Measurements from ENCODE around the gene FER.

- TF ChIP-seq, protein P1, sequence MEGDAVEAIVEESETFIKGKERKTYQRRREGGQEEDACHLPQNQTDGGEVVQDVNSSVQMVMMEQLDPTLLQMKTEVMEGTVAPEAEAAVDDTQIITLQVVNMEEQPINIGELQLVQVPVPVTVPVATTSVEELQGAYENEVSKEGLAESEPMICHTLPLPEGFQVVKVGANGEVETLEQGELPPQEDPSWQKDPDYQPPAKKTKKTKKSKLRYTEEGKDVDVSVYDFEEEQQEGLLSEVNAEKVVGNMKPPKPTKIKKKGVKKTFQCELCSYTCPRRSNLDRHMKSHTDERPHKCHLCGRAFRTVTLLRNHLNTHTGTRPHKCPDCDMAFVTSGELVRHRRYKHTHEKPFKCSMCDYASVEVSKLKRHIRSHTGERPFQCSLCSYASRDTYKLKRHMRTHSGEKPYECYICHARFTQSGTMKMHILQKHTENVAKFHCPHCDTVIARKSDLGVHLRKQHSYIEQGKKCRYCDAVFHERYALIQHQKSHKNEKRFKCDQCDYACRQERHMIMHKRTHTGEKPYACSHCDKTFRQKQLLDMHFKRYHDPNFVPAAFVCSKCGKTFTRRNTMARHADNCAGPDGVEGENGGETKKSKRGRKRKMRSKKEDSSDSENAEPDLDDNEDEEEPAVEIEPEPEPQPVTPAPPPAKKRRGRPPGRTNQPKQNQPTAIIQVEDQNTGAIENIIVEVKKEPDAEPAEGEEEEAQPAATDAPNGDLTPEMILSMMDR (optimal IDR thresholded peaks at IDR 0.05 in 1 of 3, IDR thresholded peaks at IDR 0.05 in 1 of 3, conservative IDR thresholded peaks at IDR 0.05 in 1 of 3; ENCODE audit: extremely low read depth in 1 of 3, insufficient read depth in 2 of 3, low read length in 3 of 3): no peak
- TF ChIP-seq EZH2 (IDR thresholded peaks at IDR 0.05; ENCODE audit: low read length): no peak
These were observed 445.0 kb downstream of the FER start for GRCh38 chr5:109192555-109193281.

All from keratinocyte (primary cell).